Trophoblast cell (in vitro differentiated cells and primary cell): ENCODE results near the gene FHIT.

Experiments used
- DNase-seq, 2 donors: peaks; one replicate each; pipeline ENCODE4 v3.0.0-alpha.2; 2016
- H2AFZ ChIP-seq: 2 replicates; pipeline ENCODE4 v1.6.1; 2013; ENCODE audit warnings: low read length, moderate library complexity, mild to moderate bottlenecking; ENCODE audit not compliant: insufficient read depth, poor library complexity
- H2AK5ac ChIP-seq: 2 replicates; pipeline ENCODE4 v1.6.1; 2013; ENCODE audit warnings: mild to moderate bottlenecking, low read length
- H2BK120ac ChIP-seq: 2 replicates; pipeline ENCODE4 v1.6.1; 2013; ENCODE audit warnings: low read length, mild to moderate bottlenecking, moderate library complexity; ENCODE audit not compliant: insufficient read depth, poor library complexity
- H2BK12ac ChIP-seq: 2 replicates; pipeline ENCODE4 v1.6.1; 2013; ENCODE audit warnings: mild to moderate bottlenecking, low read length, moderate library complexity
- H2BK5ac ChIP-seq: 2 replicates; pipeline ENCODE4 v1.6.1; 2013; ENCODE audit warnings: low read length, low read depth, moderate library complexity, mild to moderate bottlenecking; ENCODE audit not compliant: poor library complexity
- H3K14ac ChIP-seq: 2 replicates; pipeline ENCODE4 v1.6.1; 2013; ENCODE audit warnings: mild to moderate bottlenecking, low read length
- H3K18ac ChIP-seq: 2 replicates; pipeline ENCODE4 v1.6.1; 2013; ENCODE audit warnings: mild to moderate bottlenecking, low read length
- H3K23ac ChIP-seq: 2 replicates; pipeline ENCODE4 v1.6.1; 2013; ENCODE audit warnings: low read length
- H3K27ac ChIP-seq: 2 replicates; pipeline ENCODE4 v1.5.1; 2013; ENCODE audit warnings: low read depth, mild to moderate bottlenecking, inconsistent platforms, low read length, moderate library complexity
- H3K27me3 ChIP-seq: 2 replicates; pipeline ENCODE4 v1.6.1; 2013; ENCODE audit warnings: inconsistent platforms, mild to moderate bottlenecking, low read length, moderate library complexity; ENCODE audit not compliant: insufficient read depth
- H3K36me3 ChIP-seq, 2 experiments: 1 replicate in 1 of 2; 2 replicates in 1 of 2; pipeline ENCODE4 v1.6.1; 2013; ENCODE audit warnings: low read length in 2 of 2, mild to moderate bottlenecking in 2 of 2, moderate library complexity in 1 of 2; ENCODE audit not compliant: insufficient read depth in 2 of 2, control insufficient read depth in 1 of 2
- H3K4ac ChIP-seq: 2 replicates; pipeline ENCODE4 v1.6.1; 2013; ENCODE audit warnings: low read depth, mild to moderate bottlenecking, low read length, moderate library complexity
- H3K4me1 ChIP-seq, 2 experiments: 1 replicate in 1 of 2; 2 replicates in 1 of 2; pipeline ENCODE4 v1.6.1; 2013; ENCODE audit warnings: low read length in 2 of 2, mild to moderate bottlenecking in 2 of 2, moderate library complexity in 1 of 2; ENCODE audit not compliant: insufficient read depth in 2 of 2, control insufficient read depth in 1 of 2
- H3K4me2 ChIP-seq: 2 replicates; pipeline ENCODE4 v1.6.1; 2013; ENCODE audit warnings: inconsistent platforms, mild to moderate bottlenecking, low read length, moderate library complexity
- H3K4me3 ChIP-seq: 2 replicates; pipeline ENCODE4 v1.5.1; 2013; ENCODE audit warnings: mild to moderate bottlenecking, low read depth, low read length, inconsistent platforms
- H3K79me1 ChIP-seq: one replicate; pipeline ENCODE4 v1.6.1; 2013; ENCODE audit warnings: low read length
- H3K79me2 ChIP-seq: 2 replicates; pipeline ENCODE4 v1.6.1; 2013; ENCODE audit warnings: low read length, mild to moderate bottlenecking; ENCODE audit not compliant: control insufficient read depth, insufficient read depth, poor library complexity
- H3K9ac ChIP-seq: 2 replicates; pipeline ENCODE4 v1.6.1; 2013; ENCODE audit warnings: mild to moderate bottlenecking, low read length
- H3K9me3 ChIP-seq: 2 replicates; pipeline ENCODE4 v1.6.1; 2013; ENCODE audit warnings: low read depth, mild to moderate bottlenecking, control low read depth, inconsistent platforms, low read length; ENCODE audit not compliant: insufficient read depth
- H4K12ac ChIP-seq: 2 replicates; pipeline ENCODE4 v1.6.1; 2013; ENCODE audit warnings: low read depth, mild to moderate bottlenecking, low read length, moderate library complexity
- H4K8ac ChIP-seq: 2 replicates; pipeline ENCODE4 v1.6.1; 2013; ENCODE audit warnings: low read depth, mild to moderate bottlenecking, low read length, moderate library complexity
- H4K91ac ChIP-seq: one replicate; pipeline ENCODE4 v1.6.1; 2013; ENCODE audit warnings: low read depth, mild to moderate bottlenecking, low read length, moderate library complexity
- WGBS: extraction: QIAGEN DNeasy Blood & Tissue Kit; methylation state at CpG from one replicate; pipeline ENCODE4 v1.1.7; 2013; ENCODE audit warnings: missing lambda C conversion rate; ENCODE audit not compliant: insufficient read length, insufficient coverage; ENCODE audit errors: extremely low coverage; 5-methylcytosine and 5-hydroxymethylcytosine counted together

The FHIT gene

DNA sequence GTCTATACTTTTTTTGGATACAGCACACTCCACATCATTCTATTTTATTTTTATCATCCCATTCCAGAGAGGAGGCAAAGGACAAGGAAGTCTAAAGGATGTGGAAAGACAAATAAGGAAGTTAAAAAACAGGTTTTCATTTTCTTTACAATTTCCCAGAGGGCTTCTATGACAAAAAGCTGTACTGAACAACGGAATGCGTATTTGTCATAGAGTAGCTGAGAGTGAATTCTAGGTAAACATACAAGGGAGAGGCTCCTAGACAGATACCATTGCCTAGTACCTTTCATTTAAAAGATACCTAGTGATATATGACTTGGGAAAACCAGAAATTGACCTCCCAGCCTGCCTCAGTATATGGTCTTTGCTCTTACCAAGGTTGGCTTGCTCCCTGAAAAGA, 341.7 kb downstream of the FHIT start:
- Histone ChIP-seq H2AK5ac (no peak overlapping the region), H3K4me1 (no peaks in the 10 kb centered on the region), H3K79me2 (no peaks in the 10 kb centered on the region), H3K9ac (no peak overlapping the region), H3K14ac (no peak overlapping the region), H3K4ac (no peak overlapping the region), H3K4me3 (no peak overlapping the region), H2BK12ac (no peak overlapping the region), H4K12ac (no peak overlapping the region), H3K23ac (no peak overlapping the region), H2BK120ac (no peak overlapping the region), H2AFZ (no peak overlapping the region), H3K27ac (no peak overlapping the region), H4K91ac (no peak overlapping the region), H3K79me1 (no peaks in the 10 kb centered on the region), H4K8ac (no peak overlapping the region), H3K18ac (no peak overlapping the region), H2BK5ac (no peak overlapping the region), H3K36me3 (no peaks in the 10 kb centered on the region), H3K9me3 (no peaks in the 10 kb centered on the region), H3K4me2 (no peak overlapping the region), H3K27me3 (no peaks in the 10 kb centered on the region)
- WGBS: no CpG with 5 or more reads among the region's 2 CpGs
- peak; percentile 30 to 67 for DNase-seq

DNA sequence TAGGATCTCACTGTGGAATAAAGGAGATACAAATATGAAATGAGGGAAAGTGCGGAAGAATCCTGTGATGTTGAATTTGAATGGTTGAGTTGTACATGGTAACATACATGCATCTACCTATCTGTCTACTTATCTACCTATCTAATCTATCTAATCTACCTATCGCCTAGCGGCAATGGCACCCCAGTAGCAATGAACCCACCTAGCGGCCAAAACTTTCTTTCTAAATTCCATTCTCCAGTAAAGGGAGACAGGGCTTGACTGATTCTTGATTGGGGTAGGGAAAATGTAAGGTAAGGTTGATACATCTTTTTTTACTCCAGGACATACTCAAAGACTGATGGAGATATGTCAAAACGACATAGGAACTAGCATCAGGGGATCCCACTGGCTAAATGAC, 345.0 kb downstream of the FHIT start:
- no peak for DNase-seq
- H3K79me1 ChIP-seq: no peaks in the 10 kb centered on the region
- H3K9ac ChIP-seq: no peak overlapping the region
- no peak overlapping the region for H2BK120ac ChIP-seq
- no peaks in the 10 kb centered on the region for H3K36me3 ChIP-seq
- no peaks in the 10 kb centered on the region for H3K4me1 ChIP-seq
- H2AK5ac ChIP-seq: no peak overlapping the region
- H3K4me3 ChIP-seq: no peak overlapping the region
- no peak overlapping the region for H3K23ac ChIP-seq
- H2BK5ac ChIP-seq: no peak overlapping the region
- no CpG with 5 or more reads among the region's 5 CpGs for WGBS
- no peak overlapping the region for H3K27ac ChIP-seq
- H3K4me2 ChIP-seq: no peak overlapping the region
- no peak overlapping the region for H4K91ac ChIP-seq
- H2AFZ ChIP-seq: no peak overlapping the region
- H4K8ac ChIP-seq: no peak overlapping the region
- no peak overlapping the region for H3K4ac ChIP-seq
- no peak overlapping the region for H3K14ac ChIP-seq
- no peak overlapping the region for H3K18ac ChIP-seq
- H2BK12ac ChIP-seq: no peak overlapping the region
- no peaks in the 10 kb centered on the region for H3K9me3 ChIP-seq
- no peak overlapping the region for H4K12ac ChIP-seq
- no peaks in the 10 kb centered on the region for H3K27me3 ChIP-seq
- H3K79me2 ChIP-seq: no peaks in the 10 kb centered on the region

DNA sequence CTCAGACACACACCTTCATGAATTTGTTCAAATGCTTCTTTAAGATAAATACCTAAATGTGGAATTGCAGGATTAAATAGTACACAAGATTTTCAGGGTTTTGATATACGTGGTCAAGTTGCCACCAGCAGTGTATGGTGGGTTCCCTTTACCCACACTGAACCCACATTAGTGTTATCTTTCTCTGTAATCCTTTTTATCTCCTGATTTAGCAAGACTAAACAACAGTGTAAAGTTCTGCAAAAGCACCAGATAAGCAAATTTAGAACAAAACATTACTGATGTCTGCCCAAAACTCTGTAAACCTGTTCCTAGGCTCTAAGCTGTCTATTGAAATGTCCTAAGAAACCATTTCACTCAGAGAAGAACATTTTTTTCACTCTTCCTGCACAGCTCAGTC, 352.9 kb downstream of the FHIT start:
- H3K27ac ChIP-seq: no peak overlapping the region
- H4K91ac ChIP-seq: no peak overlapping the region
- no peak overlapping the region for H4K8ac ChIP-seq
- no peaks in the 10 kb centered on the region for H3K9me3 ChIP-seq
- no peak overlapping the region for H2AK5ac ChIP-seq
- H3K4me2 ChIP-seq: no peak overlapping the region
- no peak overlapping the region for H2BK5ac ChIP-seq
- H3K18ac ChIP-seq: no peak overlapping the region
- no peak overlapping the region for H2BK12ac ChIP-seq
- H3K14ac ChIP-seq: no peak overlapping the region
- no peak overlapping the region for H3K23ac ChIP-seq
- no peaks in the 10 kb centered on the region for H3K36me3 ChIP-seq
- WGBS: no CpG with 5 or more reads among the region's 1 CpG
- H3K9ac ChIP-seq: no peak overlapping the region
- no peak overlapping the region for H2BK120ac ChIP-seq
- no peaks in the 10 kb centered on the region for H3K27me3 ChIP-seq
- H4K12ac ChIP-seq: no peak overlapping the region
- no peak for DNase-seq
- peaks cover 0 to 2% of the 10 kb centered on the region in 2 experiments for H3K4me1 ChIP-seq
- H2AFZ ChIP-seq: no peak overlapping the region
- H3K4me3 ChIP-seq: no peak overlapping the region
- H3K79me2 ChIP-seq: no peaks in the 10 kb centered on the region
- H3K4ac ChIP-seq: no peak overlapping the region
- H3K79me1 ChIP-seq: no peaks in the 10 kb centered on the region

DNA sequence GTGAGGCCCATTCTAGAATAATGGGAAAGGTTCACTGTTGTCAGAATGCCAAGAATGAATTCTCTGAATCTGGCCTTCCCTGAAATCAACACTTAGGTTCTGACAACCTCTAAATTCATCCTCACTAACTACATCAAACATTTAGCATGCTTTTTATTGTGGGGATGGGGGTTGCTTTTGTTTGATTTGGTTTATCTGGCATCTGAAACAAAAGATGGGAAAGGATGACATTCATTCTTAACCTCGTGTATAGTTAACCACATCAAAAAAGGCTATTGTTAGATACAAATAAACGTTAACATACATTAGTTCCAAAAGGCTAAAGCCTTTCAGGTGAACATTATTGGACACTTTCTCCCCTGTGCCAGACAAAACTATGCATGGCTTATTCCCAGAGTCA, 357.3 kb downstream of the FHIT start:
- no CpG with 5 or more reads among the region's 2 CpGs for WGBS

More for the DNA sequence above, 357.3 kb downstream of the FHIT start:
- no peak overlapping the region for H4K91ac ChIP-seq
- no peak for DNase-seq
- H2AFZ ChIP-seq: no peak overlapping the region
- H2BK120ac ChIP-seq: no peak overlapping the region
- H3K4ac ChIP-seq: no peak overlapping the region
- no peaks in the 10 kb centered on the region for H3K79me2 ChIP-seq
- H3K9me3 ChIP-seq: no peaks in the 10 kb centered on the region
- H3K9ac ChIP-seq: no peak overlapping the region
- no peak overlapping the region for H2BK5ac ChIP-seq
- H3K18ac ChIP-seq: no peak overlapping the region
- H3K27me3 ChIP-seq: no peaks in the 10 kb centered on the region
- H3K79me1 ChIP-seq: no peaks in the 10 kb centered on the region
- H3K4me2 ChIP-seq: no peak overlapping the region
- H3K14ac ChIP-seq: no peak overlapping the region
- no peaks in the 10 kb centered on the region for H3K36me3 ChIP-seq
- no peak overlapping the region for H3K23ac ChIP-seq
- H4K12ac ChIP-seq: no peak overlapping the region
- H2BK12ac ChIP-seq: no peak overlapping the region
- H2AK5ac ChIP-seq: no peak overlapping the region
- no peak overlapping the region for H4K8ac ChIP-seq
- peaks cover 0 to 2% of the 10 kb centered on the region in 2 experiments for H3K4me1 ChIP-seq
- no peak overlapping the region for H3K27ac ChIP-seq
- H3K4me3 ChIP-seq: no peak overlapping the region
